HG03460 (cell line): Measurements from ENCODE around the gene HSDL1.

Source experiments
- ATAC-seq: cut with Tn5 transposase; IDR thresholded peaks from one replicate; pipeline ENCODE4 v1.9.1; 2021; ENCODE audit not compliant: unreplicated experiment

Gene HSDL1

DNA sequence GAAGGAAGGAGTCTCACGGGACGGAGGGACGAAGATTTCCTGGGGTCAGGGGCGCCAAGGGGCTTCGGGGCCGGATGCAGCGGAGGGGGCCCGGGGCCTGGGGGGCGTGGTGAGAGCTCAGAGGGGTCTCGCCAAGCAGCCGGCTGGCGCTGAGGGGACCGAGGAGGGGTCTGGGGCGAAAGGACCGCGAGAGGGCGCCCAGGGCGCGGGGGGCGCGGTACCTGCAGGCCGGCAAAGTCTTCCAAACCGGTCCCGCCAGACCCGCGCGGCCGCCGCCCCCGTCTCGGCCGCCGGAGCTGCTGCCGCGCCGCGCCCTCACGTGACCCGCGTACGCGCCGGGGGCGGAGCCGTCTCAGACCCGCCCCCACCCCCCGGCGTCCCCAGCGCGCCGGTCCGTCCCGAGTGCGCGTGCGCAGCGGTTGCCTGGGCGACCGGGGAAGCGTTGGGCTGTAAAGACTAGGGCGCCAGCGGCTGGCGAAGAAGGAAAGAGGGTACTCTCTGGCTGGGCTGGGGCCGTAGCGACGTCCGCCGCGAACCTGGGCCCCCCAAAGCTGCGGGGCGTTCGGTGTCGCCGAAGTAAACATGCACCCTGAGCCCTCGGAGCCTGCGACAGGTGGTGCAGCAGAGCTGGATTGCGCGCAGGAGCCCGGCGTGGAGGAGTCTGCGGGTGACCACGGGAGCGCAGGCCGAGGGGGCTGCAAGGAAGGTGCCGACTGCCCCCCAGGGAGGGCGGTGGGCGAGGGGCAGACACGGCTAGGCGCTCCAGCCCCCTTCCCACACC, at the start of gene HSDL1, which contains the start of gene DNAAF1:
HSDL1 (minus strand) TSS at position 319 of the 781 bp plus-strand sequence. CDS start 13,856 bp downstream, outside the sequence.
DNAAF1 (plus strand) TSS at position 450 of the 781 bp plus-strand sequence; CDS start at position 583, 133 bp downstream.
- peak; percentile 75 for ATAC-seq

DNA sequence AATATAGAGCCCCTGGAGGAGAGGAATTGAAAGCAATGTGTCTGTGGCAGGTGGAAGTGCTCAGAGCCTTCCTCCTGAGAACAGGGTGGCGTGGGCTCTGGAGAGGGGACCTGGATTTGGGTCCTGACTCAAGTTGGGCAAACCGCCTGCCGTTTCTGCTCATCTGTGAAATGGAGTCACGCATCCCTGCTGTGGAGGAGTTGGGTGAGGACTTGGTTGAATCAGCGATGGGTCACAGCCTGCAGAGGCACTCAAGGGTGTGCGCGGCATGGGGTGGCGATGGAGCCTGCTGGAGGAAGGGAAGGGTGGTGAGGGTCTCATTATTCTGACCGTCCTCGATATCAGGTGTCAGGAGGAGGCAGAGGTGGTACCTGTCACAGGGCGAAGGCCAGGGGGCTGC, 49.0 kb upstream of the HSDL1 start:
- no peak for ATAC-seq

DNA sequence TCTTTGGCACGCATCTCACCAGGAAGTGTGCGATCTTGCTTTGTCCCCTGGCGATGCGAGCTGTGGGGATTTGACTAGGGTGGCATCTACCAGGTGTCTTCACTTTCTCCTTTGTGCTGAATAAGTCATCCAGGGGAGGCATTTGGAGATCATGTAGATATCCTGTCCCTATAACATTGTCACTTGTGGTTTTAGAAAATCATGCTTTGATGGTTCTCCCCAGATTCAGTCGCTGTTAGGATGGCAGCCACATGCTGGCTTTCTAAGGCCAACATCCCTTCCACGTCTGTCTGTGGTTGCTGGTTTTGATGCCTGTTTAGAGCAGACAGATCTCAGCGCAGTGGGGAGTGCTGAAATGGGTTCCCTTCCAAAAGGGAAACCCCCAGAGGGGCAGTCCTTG, 48.5 kb upstream of the HSDL1 start:
- ATAC-seq, result no peak

DNA sequence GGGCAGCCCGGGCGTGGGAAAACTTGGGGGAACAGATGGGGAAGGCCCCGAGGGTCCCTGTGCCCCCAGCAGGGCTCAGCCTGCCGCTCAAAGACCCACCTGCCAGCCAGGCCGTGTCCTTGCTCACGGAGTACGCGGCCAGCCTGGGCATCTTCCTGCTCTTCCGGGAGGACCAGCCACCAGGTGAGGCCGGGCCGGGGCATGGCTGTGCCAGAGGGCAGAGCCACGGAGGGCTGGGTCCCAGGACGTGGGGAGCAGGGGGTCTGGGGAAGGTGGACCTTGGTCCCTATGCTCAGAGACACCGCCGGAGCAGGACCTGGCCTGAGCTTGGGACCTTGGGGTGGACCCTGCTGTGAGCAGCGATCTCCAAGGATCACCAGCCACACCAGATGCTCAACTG, 46.5 kb upstream of the HSDL1 start:
- ATAC-seq, result no peak

DNA sequence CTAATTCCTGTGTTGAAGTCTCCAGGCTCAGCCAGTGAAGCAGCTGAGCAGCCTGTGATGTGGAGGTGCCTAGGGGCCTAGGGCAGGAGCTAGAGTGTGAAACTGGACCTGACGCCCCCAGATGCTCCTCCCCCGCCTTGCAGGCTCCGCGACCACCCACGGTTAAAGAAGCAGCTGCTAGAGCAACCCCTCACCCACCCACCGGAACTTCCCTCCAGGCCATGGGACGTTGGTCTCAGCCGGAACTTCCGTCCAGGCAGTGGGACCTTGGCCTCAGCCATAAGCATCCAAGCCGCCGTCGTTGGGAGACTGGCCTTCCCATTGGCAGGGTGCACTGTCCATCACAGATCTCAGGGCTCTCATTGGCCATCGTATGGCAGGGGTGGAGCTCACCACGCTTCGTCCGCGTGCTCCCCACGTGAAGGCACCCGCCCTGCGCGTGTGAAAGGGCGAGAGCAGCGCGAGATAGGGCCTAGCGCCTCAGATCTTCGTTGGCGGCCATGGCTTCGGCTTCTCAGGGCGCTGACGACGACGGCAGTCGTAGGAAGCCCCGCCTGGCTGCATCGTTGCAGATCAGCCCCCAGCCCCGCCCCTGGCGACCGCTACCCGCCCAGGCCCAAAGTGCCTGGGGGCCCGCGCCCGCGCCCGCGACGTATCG, 45.9 kb upstream of the HSDL1 start, which contains the start of gene ADAD2:
ADAD2 (plus strand) TSS at position 427 of the 658 bp plus-strand sequence; CDS start at position 501, 74 bp downstream.
- no peak for ATAC-seq

DNA sequence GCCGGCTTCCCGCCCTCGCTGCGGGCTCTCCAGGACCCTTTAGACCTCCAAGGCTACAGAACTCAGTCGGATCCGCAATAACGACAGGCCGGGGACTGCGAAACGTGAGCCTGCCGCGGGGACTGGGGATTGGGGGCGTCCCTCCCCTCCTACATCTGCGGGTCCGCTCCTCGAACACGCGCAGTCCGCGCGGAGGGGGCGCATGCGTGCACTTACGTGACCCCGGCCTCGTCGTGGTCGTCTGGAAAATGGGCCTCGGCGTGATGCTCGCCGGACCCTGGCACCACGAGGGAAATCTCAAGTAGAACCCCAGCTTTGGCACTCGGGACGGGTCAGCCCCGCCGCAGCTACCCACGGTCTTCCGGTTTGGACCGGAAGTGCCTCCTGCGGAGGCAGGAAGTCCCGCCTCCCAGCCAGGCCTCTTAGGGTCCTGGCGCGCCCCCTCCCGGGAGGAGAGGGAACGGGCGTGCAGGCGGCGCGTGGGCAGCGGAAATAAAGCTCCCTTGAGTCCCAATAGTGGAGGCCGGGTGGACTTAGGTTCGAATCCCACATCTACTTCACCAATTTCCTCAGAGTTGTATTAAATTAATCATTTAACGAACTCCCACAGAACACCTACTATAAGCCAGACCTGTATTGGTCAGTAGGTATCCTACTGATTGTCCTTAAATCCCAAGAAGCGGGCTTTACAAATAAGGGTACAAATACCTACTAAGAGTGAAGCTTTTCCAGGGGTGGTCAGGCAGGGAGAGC, 41.9 kb upstream of the HSDL1 start, which contains the start of gene TAF1C:
TAF1C (minus strand) TSS at position 373 of the 753 bp plus-strand sequence. CDS start 2,069 bp downstream, outside the sequence.
- ATAC-seq, result peak; percentile 95

DNA sequence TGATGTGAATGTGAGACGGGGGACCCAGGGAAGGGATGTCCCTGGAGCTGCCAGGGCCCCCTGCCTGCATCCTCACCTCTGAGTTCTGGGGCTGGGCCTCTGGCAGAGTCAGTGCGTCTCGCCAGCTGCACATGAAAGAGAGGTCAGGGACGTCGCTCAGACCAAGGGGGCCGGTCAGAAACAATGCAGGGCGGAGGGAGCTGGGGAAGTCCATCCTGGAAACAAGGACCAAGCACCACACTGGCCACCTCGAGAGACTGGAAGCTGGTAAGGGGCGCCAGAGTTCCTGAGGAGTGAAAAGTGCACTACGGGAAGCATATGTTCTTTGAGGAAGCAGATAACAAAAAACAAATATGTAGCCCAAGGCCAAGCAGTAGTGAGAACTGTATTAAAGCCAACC, 39.8 kb upstream of the HSDL1 start:
- no peak for ATAC-seq

DNA sequence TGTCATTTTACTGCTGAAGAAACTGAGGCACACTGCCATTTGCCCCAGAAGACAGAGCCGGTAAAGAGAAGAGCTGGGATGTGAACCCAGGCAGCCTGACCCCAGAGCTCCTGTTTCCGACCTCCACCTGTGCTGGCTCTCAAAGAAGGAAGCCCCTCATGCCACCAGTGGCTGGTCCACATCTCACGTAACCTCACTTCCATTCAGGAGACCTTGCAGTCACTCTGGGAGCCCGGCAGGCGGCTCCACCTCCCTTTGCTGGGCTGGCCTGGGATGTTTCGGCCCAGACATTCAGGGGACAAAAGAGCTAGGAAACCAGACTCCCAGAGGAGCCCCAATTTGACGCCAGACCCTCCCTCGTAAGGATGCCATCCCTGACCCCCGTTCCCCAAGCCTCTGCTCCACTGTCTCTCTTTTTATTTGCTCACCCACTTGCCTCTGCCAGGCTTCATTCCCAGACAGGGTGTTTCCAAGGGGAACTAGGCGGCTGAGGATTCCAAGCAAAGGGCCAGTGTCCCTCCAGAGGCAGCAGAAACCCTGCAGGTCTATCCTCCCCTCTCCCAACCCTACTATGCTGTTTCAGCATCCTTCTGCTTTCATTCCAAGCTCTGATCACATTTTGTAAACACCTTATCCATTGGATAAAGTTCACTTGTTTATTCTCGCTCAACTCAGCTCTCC, 39.1 kb upstream of the HSDL1 start:
- no peak for ATAC-seq

DNA sequence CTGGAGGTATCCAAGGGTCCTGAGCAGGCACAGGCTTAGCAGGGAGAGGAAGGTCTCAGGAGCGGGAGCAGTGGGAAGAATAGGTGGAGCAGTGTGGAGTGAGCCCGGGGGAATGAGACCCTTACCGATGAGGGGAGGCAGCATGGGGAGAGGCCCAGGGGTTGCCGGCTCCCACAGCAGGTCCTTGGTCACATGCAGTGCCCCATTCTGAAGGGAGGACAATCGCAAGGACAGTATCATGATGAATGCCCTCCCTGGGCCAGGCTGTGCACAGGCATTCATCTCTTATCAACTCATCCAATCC, 38.5 kb upstream of the HSDL1 start:
- no peak for ATAC-seq

DNA sequence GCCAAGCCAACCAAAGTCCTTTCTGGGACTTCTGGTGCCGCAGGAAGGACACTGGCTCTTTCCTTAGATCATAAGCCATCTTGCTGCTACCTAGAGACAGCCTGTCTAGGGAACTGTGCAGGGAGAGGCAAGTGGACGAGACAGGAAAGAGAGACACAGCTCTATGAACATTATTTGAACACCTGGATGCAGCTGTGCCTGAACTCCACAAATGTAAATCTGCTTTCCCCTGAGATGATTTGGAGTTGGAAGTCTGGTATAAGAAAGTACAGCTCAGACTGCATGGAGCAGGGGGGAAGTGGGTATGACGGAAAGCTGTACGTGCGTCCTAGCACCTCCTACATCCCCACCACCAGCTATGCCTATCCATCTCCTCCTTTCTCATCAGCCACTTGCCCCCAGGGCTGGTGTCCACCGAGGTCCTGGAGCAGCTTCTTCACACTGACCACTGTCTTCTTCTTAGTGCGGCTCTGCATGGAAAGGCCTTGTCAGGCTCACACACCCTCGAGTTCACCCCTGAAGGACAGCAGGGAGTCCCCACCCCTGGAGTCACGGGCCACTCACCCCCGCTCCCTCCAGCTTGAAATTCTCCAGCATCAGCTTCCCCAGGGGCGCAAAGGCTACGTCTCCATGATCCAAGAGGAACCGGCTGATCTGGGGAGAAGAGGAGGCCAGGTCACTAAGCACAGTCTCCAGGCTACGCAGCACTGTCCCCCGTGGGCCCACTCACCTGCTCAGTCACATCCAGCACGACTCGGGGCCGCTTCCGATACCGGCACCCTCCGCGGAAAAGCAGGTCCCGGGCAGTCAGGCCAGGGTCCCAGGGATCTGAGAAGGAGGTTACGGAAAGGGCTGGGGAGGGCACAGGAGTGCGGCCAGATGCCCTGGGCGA, 37.9 kb upstream of the HSDL1 start:
- no peak for ATAC-seq

DNA sequence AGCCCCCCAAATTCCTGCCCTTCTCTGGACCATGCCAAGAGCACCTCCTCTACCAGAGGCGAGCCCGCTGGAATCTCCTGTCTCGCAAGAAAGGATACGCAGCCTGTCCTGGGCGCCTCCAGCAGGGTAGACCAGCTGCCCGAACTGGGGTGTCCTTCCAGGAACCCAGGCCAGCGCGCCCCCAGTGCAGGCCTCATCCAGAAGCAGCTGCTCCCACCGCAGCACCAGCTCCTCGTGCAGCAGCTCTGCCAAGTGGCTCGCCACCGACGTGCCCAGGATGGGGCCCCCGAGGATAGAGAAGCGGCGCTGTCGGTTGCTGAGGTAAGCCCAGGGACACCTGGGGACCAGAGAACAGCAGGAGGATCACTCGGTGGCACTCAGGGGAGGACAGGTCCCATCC, 37.1 kb upstream of the HSDL1 start:
- ATAC-seq, result no peak

DNA sequence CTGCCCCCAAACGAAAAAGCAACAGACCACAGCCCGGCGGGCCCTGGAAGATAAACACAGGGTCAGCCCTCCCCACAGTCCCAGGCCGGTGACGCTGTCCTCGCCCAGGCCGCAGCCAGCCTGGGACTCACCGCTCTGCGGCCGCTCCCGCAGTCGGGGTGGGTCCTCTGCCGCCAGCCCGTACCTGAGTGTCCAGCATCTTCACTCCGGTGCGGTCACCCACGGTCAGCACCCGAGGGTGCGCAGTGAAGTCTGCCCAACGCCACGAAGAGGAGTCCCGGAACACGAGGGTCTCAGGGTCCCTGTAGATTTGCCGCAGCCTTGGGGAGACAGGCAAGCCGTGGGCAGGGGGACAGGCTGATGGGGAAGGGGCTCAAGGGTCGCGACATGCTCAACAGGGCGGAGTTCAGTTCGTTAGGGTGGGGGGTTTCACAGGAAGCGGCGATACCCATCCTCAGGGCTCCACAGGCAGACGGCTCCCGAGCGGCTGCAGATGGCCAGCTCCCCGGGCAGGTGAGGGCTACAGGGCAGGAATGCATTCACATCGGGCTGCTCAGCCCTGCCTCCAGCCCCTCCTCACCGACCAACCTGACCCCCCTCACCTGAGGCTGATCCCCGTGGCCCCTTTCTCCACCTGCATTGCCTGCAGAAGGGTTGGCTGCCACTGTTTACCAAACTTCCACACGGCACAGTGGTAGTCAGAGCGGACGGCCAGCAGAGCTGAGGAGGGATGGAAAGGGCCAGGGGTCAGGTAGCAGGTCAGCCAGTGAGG, 36.4 kb upstream of the HSDL1 start:
- ATAC-seq, result no peak

DNA sequence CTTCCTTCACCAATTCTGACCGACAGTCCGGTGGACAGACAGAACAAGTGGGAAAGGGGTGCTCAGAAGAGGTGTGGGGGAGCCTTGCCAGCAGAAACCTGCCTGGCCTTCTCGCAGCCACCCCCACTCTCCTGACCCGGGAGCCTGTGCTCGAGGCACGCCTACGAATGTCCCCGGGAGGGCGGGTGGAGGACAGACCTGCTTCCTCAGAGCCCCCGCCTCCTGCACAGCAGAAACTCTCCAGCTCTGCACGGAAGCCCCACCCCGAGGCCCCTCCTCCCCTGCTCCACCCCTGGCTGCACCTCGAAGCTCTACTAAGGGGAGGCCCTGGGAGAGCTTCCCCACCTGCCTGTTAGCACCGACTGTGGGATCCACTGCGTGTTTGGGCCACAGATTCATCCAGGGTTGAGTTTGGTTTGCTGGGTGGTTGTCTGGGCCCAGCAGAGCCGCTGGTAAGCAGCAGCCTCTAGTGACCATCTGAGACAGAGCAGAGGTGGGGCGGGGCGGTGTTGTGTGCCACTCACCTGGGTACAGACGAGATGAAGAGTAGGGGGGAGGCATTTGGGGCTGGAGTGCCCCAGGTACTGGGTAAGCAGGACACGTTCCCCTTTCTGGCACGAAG, 35.7 kb upstream of the HSDL1 start:
- ATAC-seq, result no peak

DNA sequence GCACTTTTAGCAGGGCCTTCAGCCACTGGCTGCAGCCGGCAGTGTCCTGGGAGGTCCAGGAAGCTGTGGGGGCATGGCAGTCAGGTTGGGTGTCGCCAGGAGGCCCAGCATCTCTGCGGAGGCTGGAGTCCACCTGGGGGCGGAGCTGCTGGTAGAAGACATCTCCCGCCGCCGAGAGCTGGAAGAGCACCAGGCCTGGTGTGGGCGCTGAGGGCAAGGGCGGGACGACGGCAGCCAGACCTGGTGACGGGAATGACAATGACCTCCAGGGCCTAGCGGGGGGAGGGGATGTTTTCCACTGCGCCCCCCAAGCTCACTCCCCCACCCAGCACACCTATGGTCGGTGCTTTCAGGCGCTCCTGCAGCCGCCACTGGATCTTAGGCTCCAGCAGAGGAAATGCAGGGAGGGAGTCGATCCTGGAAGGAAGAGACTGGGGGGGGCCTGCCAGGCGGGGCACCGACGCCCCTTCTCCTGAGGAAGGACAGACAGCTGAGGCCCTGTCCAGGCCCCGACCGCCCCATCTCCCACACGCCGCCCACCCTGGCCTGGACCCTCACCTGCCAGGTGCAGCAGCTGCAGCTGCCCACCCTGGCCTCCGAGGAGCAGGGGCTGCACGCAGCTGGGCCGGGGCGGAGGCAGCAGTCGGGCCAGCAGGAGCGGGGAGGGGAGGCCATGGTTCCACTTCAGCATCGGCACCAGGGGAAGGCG, 34.8 kb upstream of the HSDL1 start:
- ATAC-seq, result no peak

DNA sequence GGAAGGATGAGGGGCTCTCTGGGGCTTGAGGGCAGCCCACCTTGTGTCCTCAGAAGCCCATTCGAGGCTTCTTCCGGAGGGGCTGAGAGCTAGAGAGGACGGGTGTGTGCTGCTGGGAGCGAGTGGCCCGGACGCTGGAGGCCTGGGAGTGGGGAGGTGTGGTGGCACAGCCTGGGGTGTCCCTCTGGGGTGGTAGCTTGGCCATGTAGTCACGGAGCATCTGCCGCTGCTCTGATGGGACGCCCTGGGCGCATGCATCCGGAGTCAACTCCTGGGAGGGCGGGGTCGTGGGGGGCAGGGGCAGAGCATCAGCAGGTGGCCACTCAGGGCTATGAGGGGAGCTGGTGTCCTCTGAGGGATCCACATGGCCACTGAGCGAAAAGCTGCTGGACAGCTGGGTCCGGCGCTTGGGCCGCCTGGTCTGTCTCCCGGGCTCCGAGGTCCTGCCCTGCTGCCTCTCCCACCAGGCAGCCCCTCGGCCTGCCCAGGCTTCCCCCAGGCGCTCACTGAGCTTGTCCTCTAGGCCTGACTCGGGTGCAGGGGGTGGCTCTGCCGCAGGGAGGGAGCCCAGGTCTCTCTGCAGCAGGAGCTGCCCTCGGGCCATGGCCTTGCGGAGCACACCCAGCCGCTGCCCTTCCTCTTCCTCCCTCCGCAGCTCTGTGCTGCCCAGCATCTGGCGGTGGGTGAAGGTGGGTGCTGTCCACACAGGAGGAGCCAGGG, 34.1 kb upstream of the HSDL1 start:
- ATAC-seq, result no peak

DNA sequence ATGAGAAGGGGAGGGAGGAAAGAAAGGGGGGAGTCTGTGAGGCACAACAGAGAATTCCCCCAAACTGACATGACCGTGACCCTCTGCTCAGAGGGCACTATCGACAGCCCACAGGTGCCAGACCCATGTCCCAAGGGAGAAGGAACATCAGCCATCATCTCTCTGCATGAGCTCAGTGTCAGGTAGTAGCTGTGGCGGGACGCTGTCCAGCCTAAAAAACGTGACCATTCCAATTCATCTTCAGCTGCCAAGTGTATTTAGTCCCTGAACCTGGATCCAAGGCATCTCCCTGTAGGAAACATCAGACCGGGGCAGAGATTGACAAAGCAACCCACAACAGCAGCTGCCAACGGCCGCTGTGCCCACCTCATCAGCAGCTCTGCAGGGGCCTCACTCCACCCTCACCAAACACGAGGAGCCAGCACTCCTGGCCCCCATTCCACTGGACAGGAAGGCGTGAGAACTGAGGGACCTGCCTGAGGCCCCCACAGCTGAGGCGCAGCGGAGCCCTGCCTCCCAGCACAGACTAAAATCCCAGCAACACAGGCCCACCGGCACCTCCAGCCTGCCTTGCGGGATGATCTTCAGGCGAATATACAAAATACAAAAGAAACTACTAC, 33.3 kb upstream of the HSDL1 start:
- no peak for ATAC-seq

DNA sequence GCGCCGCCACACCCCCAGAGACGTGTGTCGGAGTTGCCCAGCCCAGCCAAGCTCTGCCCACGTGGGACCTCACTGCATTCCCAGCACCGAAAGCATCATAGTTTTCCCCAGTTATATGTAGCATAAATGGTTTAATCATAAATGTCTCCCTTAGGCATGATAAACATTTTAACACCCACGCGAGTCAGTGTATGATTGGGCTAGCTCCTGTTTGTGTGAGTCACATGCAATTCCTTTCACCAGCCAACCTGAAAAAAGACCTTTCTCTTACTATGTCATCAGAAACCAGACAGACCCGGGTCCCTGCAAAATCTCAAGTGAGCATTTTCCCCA, 32.7 kb upstream of the HSDL1 start:
- no peak for ATAC-seq
